ENCODE measurements around the gene SETD1B.
A peak's percentile ranks its signal among the peaks of the same experiment; 100 is the strongest.

Gene SETD1B

DNA sequence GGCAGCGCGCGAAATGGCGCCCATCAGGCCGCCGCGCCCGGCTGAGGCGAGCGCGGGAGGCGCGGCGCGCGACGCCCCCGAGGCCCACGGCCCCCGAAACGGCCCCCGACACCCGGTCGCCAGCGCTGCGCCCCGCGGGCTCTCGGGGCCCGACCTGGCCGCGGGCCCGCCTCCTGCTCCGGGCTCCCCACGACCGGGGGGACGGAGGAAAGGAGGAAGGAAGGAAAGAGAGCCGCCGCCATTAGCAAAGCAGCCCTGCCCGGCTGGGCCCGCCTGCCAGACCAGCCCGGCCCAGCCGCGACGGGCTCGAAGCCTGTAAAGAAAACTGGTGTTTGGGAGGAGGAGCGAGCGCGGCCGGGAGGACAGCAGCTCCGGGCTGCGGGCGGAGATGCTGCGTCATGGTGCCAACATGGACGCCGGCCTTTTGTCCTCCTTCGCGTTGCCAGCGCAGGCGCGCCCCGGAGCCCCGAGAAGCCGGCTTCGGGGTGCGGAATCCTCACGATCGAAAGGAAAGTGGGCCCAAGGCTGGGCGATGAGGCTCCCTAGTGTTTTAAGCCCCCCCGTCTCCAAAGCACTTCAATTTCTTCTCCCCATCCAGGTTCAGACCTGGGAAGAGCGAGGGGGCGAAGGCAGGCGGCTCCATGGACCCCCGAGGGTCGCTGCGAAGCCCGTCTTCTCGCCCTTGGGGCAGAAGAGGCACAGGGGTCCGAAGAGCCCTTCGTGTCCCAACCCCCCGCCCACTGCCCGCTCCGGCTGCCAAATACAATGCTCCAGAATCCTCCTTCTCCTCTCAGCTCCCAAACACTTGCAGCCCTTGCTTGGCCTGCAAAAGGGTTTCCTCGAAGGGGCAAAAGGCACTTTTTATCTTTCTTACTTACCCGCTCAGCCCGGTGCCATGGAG is 2.9 kb upstream of the SETD1B start:
- TF ChIP-seq, protein P1, sequence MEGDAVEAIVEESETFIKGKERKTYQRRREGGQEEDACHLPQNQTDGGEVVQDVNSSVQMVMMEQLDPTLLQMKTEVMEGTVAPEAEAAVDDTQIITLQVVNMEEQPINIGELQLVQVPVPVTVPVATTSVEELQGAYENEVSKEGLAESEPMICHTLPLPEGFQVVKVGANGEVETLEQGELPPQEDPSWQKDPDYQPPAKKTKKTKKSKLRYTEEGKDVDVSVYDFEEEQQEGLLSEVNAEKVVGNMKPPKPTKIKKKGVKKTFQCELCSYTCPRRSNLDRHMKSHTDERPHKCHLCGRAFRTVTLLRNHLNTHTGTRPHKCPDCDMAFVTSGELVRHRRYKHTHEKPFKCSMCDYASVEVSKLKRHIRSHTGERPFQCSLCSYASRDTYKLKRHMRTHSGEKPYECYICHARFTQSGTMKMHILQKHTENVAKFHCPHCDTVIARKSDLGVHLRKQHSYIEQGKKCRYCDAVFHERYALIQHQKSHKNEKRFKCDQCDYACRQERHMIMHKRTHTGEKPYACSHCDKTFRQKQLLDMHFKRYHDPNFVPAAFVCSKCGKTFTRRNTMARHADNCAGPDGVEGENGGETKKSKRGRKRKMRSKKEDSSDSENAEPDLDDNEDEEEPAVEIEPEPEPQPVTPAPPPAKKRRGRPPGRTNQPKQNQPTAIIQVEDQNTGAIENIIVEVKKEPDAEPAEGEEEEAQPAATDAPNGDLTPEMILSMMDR (IDR thresholded peaks at IDR 0.05; ENCODE audit: borderline replicate concordance, insufficient read depth, low read depth, low read length): no peak
- peak overlapping the region; percentile 91 for H3K4me3 ChIP-seq (ENCODE audit: low read depth, low read length)

DNA sequence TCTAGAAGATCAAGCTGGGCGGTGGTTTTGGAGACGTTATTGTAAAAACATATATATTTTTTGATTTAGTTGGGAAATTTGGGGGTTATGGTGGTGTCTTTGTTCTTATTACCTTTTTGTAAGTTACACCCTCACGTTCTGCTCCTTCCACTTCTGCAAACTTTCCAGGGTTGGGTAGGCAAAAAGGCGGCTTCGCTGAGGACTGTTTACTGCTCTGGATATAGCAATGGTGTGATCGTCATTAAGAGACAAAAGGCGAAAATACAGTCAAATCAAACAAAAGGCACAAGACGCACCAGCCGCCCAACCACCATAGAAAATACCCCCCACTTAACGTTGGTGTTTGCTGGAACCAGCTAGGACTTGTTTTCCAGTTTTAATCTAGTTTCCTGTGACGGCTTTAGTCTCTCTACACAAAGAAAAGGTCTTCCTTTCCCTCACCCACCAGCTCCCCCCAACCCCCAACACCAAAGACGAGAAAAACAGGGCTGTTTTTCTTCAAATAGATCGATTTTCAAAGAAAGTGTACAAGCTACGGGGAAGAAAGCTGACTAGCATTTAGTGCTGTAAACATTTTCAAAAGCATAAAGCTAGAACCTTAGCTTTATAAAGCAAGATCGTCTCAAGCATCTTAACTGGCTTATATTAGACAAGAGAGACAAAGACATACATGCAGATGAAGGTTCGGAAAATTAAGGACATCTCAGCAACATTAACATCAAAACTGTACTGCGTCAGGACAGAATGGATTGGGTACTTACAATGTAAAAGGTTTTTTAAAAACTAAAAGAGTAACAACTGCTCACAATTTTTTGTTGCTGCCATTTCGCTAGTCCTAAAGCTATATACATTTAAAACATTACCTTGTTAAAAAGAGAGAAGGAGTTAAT is 2.0 kb upstream of the SETD1B start:
- TF ChIP-seq, protein P1 (IDR thresholded peaks at IDR 0.05; ENCODE audit: borderline replicate concordance, insufficient read depth, low read depth, low read length): no peak

DNA sequence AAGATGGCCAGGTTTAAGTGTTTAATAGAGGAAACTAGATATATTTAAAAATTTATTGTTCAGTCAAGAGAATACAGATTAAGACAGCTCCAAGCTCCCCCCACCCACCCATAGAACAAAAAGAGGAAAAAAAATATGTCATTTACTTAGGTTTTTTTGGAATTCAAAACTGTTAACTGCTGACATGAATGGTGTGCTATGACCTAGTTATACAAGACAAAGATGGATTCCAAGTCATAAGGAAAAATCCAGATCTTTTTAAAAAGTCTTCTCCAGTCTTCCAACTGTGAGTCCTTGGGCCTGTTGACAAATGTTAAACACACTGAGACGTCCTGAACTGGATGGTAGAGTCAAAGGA is 1.3 kb upstream of the SETD1B start:
- TF ChIP-seq, protein P1 (IDR thresholded peaks at IDR 0.05; ENCODE audit: borderline replicate concordance, insufficient read depth, low read depth, low read length): no peak
- peak overlapping the region; percentile 91 for H3K4me3 ChIP-seq (ENCODE audit: low read depth, low read length)

More for the DNA sequence above, 2.0 kb upstream of the SETD1B start:
- H3K4me3 ChIP-seq (ENCODE audit: low read depth, low read length): peak overlapping the region; percentile 91

DNA sequence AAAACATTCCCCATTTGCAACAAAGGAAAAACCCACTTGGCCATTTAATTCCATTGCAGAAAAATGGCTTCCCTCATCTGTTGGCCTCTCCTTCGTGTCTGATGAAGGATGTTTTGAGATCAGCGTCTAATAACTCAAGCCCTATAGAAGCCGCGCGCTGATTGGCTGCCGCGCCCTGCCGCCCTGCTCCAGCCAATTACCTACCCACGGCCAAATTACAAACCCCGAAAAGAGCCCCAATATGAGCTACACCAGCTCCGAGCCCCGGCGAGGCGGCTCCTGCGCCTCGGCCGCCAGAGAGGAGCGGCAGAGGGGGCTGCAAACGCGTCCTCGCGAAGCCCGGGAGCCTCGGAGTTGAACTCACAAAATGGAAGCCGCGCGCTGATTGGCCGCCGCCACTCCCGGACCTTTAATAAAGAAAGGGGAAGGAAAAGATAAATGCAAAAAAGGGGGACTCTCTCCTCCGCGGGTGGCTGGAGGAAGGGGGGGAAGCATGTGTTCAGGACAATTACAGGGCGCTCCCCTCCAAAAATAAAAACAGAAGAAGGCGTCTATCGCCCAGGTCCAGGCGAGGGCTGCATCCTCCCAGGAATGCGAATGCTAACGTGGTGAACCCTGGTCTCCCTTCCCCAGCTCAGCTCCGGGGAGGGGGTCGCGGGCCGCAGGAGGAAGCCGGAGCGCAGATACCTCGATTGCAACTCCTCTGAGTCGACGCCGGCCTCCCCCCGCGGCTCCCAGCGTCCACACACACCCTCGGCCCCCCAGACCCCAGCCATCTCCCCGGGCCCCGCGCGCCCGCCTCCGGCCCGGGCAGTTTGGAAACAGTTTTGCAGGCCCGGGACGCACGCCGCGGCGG is 738 bp upstream of the SETD1B start:
- peak overlapping the region; percentile 91 for H3K4me3 ChIP-seq (ENCODE audit: low read depth, low read length)
- TF ChIP-seq, protein P1 (IDR thresholded peaks at IDR 0.05; ENCODE audit: borderline replicate concordance, insufficient read depth, low read depth, low read length): no peak

DNA sequence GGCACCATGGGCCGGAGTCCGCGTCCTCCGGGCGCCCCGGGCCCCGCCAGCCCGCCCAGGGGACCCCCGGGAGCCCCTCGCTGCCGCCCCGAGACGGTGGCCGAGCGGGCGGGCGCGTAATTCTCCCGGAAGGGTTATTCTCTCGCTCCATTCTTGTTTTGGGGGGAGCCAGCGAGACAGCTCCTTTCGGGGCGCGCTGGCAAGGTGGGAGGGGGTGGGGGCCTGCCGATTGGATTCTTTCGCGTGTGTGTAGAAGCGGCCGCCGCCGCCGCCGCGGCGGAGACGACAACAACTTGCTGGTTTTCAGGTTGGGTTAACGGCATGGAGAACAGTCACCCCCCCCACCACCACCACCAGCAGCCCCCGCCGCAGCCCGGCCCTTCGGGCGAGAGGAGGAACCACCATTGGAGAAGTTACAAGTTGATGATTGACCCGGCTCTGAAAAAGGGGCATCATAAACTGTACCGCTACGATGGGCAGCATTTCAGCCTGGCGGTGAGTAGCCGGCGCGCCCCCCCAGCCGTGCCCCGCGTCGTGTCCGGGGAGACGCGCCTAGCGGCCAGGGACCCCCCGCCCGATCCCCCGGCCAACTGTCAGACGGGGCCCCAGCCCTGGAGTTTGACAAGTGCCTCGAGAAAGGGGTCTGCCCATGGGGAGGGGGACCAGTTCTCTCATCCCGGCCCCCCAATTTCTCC is 755 bp downstream of the SETD1B start:
- TF ChIP-seq, protein P1 (IDR thresholded peaks at IDR 0.05; ENCODE audit: borderline replicate concordance, insufficient read depth, low read depth, low read length): no peak
- peak overlapping the region; percentile 91 for H3K4me3 ChIP-seq (ENCODE audit: low read depth, low read length)
